Measurements from ENCODE around the gene CREB3L4. TPM values are rescaled to one million over a fixed set of nuclear protein-coding genes. Genes with fewer than 3 reads are reported as not detected.

The CREB3L4 gene
- polyA plus RNA-seq, 2 donors = 9.4 to 10.0 TPM

DNA sequence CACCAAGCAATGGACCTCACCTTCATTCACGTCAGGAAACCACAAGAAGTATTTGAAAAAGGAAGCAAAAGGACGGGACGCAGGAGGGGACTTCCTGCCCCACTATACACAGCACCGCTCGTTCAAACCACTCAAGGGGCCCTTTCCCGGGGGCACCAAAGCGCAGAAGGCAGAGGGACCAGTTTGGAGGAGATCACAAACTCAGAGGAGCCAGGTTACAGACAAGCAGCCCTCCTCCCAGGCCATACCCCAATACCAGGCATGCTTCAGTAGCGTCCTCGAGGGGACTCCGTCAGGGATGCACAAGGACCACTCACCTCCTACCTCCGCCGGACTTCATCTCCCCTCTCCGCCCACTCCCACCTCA, 10.0 kb upstream of the CREB3L4 start:
- Histone ChIP-seq H3K27me3 (ENCODE audit: control insufficient read depth in 1 of 2, insufficient read depth in 2 of 2, low read length in 2 of 2) (no peaks in the 10 kb centered on the region), H3K36me3 (ENCODE audit: control insufficient read depth in 2 of 2, insufficient read depth in 2 of 2, low read length in 1 of 2) (peaks cover 0 to 12% of the 10 kb centered on the region in 2 donors), H3K4me3 (ENCODE audit: low read depth in 1 of 2, low read length in 2 of 2) (peak overlapping the region; percentile 83 to 95), H3K4me1 (ENCODE audit: control insufficient read depth in 2 of 2, insufficient read depth in 2 of 2, low read length in 1 of 2) (peaks cover 4 to 24% of the 10 kb centered on the region in 2 donors), H3K9me3 (ENCODE audit: control insufficient read depth in 2 of 2, insufficient read depth in 1 of 2, low read depth in 1 of 2, low read length in 1 of 2) (no peaks in the 10 kb centered on the region), H3K27ac (ENCODE audit: low read depth in 2 of 2, low read length in 1 of 2) (peak overlapping the region; percentile 96 to 97)
- 0% methylated on average over 13 of the region's 13 CpGs for WGBS, 2 donors

DNA sequence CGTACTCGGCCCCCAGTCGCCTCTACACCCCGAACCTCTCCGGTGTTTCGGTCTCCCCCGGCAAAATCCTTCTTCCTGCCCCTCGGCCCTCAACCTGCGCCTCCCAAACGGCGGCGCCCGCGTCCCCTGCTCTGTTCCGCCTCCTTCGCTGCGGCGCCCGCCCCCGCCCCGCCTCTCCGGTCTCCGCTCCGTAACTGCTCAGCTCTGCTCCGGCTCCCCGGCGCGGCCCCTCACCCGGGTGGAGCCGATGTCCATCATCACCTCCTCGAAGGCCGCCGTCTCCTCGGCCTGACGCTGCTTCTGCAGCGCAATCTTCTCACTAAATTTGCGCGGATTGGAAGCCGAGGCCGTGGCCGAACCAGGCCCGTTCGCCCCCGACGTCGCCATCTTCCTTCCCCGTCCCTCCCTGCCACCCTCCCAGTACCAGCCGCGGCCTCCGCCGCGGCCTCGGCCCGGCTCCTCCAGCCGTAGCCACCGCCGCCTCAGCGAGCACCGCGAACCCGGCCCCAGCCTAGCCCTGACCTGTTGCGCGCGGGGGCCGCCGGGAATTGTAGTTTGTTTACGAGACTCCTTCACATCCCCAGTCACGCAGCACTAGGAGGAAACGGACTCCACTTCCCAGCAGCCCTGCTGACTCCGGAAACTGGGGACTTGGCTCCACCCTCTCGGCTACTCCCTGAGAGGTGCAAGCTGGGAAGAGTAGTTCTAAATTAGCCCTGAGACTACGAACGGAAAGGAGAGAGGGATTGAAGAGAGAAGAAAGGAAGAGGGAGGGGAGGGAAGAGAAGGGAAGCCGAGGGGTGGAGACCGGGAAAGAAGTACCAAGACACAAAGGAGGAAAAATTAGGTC, 9.4 kb upstream of the CREB3L4 start, which contains the start of gene CRTC2:
CRTC2 (minus strand) TSS at position 502 of the 850 bp plus-strand sequence; CDS start at position 387, 115 bp downstream.
- Histone ChIP-seq H3K27me3 (ENCODE audit: control insufficient read depth in 1 of 2, insufficient read depth in 2 of 2, low read length in 2 of 2) (no peaks in the 10 kb centered on the region), H3K27ac (ENCODE audit: low read depth in 2 of 2, low read length in 1 of 2) (peak within 1 kb of the TSS; percentile 96 to 97), H3K4me3 (ENCODE audit: low read depth in 1 of 2, low read length in 2 of 2) (peak within 1 kb of the TSS; percentile 83 to 95), H3K9me3 (ENCODE audit: control insufficient read depth in 2 of 2, insufficient read depth in 1 of 2, low read depth in 1 of 2, low read length in 1 of 2) (no peaks in the 10 kb centered on the region), H3K36me3 (ENCODE audit: control insufficient read depth in 2 of 2, insufficient read depth in 2 of 2, low read length in 1 of 2) (peaks cover 0 to 12% of the 10 kb centered on the region in 2 donors), H3K4me1 (ENCODE audit: control insufficient read depth in 2 of 2, insufficient read depth in 2 of 2, low read length in 1 of 2) (peaks cover 7 to 24% of the 10 kb centered on the region in 2 donors)
- WGBS, 2 donors = 0% methylated on average over 69 to 74 of the region's 75 CpGs

DNA sequence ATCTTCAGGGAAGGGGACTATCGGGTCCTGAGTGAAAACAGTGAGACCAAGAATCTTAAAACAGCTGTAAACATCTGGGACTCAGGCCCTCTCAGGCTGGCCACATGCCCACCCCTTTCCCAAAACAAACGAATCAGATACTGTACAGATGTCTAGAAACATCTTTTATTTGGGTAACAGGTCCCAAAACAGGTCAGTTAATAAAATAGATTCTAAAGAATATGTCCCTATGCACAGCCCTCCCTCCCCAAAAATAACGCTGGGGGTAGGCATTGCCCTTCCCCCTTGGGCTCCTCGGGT, 8.8 kb upstream of the CREB3L4 start:
- 12 to 22% methylated on average over 4 of the region's 4 CpGs for WGBS, 2 donors
- Histone ChIP-seq H3K4me3 (ENCODE audit: low read depth in 1 of 2, low read length in 2 of 2) (peak overlapping the region in 1 of 2 donors; percentile 83), H3K36me3 (ENCODE audit: control insufficient read depth in 2 of 2, insufficient read depth in 2 of 2, low read length in 1 of 2) (peaks cover 0 to 10% of the 10 kb centered on the region in 2 donors), H3K9me3 (ENCODE audit: control insufficient read depth in 2 of 2, insufficient read depth in 1 of 2, low read depth in 1 of 2, low read length in 1 of 2) (no peaks in the 10 kb centered on the region), H3K27ac (ENCODE audit: low read depth in 2 of 2, low read length in 1 of 2) (peak overlapping the region; percentile 59 to 64), H3K27me3 (ENCODE audit: control insufficient read depth in 1 of 2, insufficient read depth in 2 of 2, low read length in 2 of 2) (no peaks in the 10 kb centered on the region), H3K4me1 (ENCODE audit: control insufficient read depth in 2 of 2, insufficient read depth in 2 of 2, low read length in 1 of 2) (peaks cover 7 to 24% of the 10 kb centered on the region in 2 donors)

DNA sequence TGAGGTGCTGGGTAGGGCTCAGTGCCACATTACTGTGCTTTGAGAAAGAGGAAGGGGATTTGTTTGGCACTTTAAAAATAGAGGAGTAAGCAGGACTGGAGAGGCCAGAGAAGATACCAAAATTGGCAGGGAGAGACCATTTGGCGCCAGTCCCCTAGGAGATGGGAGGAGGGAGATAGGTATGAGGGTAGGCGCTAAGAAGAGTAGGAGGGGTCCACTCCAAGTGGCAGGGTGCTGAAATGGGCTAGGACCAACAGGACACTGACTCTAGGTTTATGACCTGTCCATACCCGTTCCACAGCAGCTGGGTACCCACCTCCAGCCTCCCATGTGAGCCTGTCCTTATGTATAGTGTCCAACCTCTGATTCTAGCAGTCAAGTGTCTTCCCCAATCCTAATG, 8.2 kb upstream of the CREB3L4 start:
- peaks cover 0 to 7% of the 10 kb centered on the region in 2 donors for H3K36me3 ChIP-seq (ENCODE audit: control insufficient read depth in 2 of 2, insufficient read depth in 2 of 2, low read length in 1 of 2)
- H3K9me3 ChIP-seq (ENCODE audit: control insufficient read depth in 2 of 2, insufficient read depth in 1 of 2, low read depth in 1 of 2, low read length in 1 of 2) = no peaks in the 10 kb centered on the region
- no peaks in the 10 kb centered on the region for H3K27me3 ChIP-seq (ENCODE audit: control insufficient read depth in 1 of 2, insufficient read depth in 2 of 2, low read length in 2 of 2)
- H3K27ac ChIP-seq (ENCODE audit: low read depth in 2 of 2, low read length in 1 of 2) = peak overlapping the region; percentile 12 to 47
- WGBS, 2 donors = 65 to 71% methylated on average over 3 of the region's 3 CpGs
- no peak overlapping the region for H3K4me3 ChIP-seq (ENCODE audit: low read depth in 1 of 2, low read length in 2 of 2)
- H3K4me1 ChIP-seq (ENCODE audit: control insufficient read depth in 2 of 2, insufficient read depth in 2 of 2, low read length in 1 of 2) = peaks cover 7 to 24% of the 10 kb centered on the region in 2 donors

DNA sequence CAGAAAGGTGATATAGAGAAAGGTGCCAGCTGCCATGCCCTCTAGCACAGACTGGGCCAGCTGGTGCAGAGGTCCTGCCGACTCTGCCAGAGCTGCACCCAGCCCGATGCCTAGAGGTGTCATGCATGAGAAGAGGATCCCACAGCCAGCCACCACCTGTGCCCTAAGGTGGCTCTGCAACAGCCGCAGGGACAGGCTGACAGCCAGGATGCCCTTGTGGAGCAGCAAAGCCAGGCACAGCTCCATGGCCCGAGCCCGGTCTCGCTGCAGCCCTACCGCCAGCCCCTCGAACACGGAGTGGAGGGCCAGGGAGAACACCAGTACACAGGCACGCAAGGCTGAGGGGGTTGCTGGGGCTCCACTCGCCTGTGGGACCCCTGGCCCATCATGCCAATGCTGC, 7.5 kb upstream of the CREB3L4 start:
- Histone ChIP-seq H3K4me1 (ENCODE audit: control insufficient read depth in 2 of 2, insufficient read depth in 2 of 2, low read length in 1 of 2) (peaks cover 7 to 24% of the 10 kb centered on the region in 2 donors), H3K27ac (ENCODE audit: low read depth in 2 of 2, low read length in 1 of 2) (peak overlapping the region in 1 of 2 donors; percentile 12), H3K9me3 (ENCODE audit: control insufficient read depth in 2 of 2, insufficient read depth in 1 of 2, low read depth in 1 of 2, low read length in 1 of 2) (no peaks in the 10 kb centered on the region), H3K36me3 (ENCODE audit: control insufficient read depth in 2 of 2, insufficient read depth in 2 of 2, low read length in 1 of 2) (peaks cover 0 to 7% of the 10 kb centered on the region in 2 donors), H3K27me3 (ENCODE audit: control insufficient read depth in 1 of 2, insufficient read depth in 2 of 2, low read length in 2 of 2) (no peaks in the 10 kb centered on the region), H3K4me3 (ENCODE audit: low read depth in 1 of 2, low read length in 2 of 2) (no peak overlapping the region)
- WGBS, 2 donors = 81 to 86% methylated on average over 11 of the region's 11 CpGs

DNA sequence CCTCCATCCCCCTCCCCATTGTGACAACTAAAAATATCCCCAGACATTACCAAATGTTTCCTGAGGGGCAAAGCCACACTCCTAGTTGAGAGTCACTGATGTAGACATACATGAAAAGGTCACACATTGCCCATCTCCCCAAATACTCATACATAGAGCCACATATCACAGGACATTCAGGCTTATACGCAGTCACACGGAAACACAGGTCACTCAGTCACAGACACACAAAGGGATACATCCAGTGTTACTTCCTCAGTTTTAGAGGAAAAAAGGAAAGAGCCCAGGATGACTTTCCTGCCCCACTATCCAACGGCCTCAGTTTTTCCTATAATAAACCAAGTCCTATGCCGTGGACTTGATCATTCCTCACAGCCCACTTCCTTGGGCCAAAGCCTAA, 6.3 kb upstream of the CREB3L4 start:
- Histone ChIP-seq H3K4me3 (ENCODE audit: low read depth in 1 of 2, low read length in 2 of 2) (no peak overlapping the region), H3K27ac (ENCODE audit: low read depth in 2 of 2, low read length in 1 of 2) (peak overlapping the region; percentile 90 to 99), H3K36me3 (ENCODE audit: control insufficient read depth in 2 of 2, insufficient read depth in 2 of 2, low read length in 1 of 2) (peaks cover 0 to 7% of the 10 kb centered on the region in 2 donors), H3K9me3 (ENCODE audit: control insufficient read depth in 2 of 2, insufficient read depth in 1 of 2, low read depth in 1 of 2, low read length in 1 of 2) (no peaks in the 10 kb centered on the region), H3K27me3 (ENCODE audit: control insufficient read depth in 1 of 2, insufficient read depth in 2 of 2, low read length in 2 of 2) (no peaks in the 10 kb centered on the region), H3K4me1 (ENCODE audit: control insufficient read depth in 2 of 2, insufficient read depth in 2 of 2, low read length in 1 of 2) (peaks cover 4 to 17% of the 10 kb centered on the region in 2 donors)
- WGBS, 2 donors = 73 to 76% methylated on average over 4 of the region's 4 CpGs

DNA sequence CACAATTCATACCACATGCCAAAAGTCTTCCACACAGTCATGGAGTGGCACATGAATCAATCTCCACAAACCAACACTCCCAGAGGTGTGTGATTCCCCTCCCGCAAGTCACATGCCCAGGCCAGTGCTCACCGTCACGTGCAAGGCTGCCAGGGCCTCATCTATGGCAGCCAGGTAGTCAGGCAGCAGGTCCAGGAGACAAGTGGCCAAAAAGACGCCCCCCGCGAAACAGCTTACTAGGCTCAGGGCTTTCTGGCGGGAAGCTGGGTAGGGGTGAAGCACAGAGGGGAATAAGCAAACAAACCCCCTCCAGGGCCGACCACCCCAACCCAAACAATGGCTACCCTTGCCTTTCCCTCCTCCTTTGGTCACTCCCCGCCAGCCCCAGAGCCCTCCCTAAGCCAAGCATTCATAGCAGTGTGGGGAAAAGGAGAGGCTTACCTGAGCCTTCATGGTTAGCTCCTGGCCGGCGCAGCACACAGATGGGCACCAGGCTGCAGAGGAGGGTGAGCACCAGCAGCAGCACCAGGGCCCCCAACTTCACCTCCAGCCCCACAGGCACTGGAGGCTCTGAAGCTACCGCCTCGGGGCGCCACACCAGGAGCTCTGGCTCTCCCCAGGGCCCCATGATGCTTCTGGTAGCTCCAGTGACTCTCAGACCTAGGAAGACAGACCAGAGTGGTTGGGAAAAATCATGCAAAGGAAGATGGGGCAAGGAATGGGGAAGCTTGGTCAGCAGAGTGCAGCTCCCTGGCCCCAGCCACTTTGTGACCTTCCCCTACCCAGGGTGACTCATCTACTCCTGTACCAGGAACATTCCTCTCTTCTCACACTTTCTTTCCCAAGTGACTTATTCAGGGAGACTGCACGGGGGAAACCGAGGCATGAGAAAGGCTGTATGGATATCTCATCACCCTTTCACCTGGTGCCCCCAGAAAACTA, 5.3 kb upstream of the CREB3L4 start:
- H3K9me3 ChIP-seq (ENCODE audit: control insufficient read depth in 2 of 2, insufficient read depth in 1 of 2, low read depth in 1 of 2, low read length in 1 of 2) = no peaks in the 10 kb centered on the region
- H3K27me3 ChIP-seq (ENCODE audit: control insufficient read depth in 1 of 2, insufficient read depth in 2 of 2, low read length in 2 of 2) = no peaks in the 10 kb centered on the region
- peaks cover 3 to 14% of the 10 kb centered on the region in 2 donors for H3K4me1 ChIP-seq (ENCODE audit: control insufficient read depth in 2 of 2, insufficient read depth in 2 of 2, low read length in 1 of 2)
- peaks cover 0 to 7% of the 10 kb centered on the region in 2 donors for H3K36me3 ChIP-seq (ENCODE audit: control insufficient read depth in 2 of 2, insufficient read depth in 2 of 2, low read length in 1 of 2)
- 35 to 36% methylated on average over 16 of the region's 16 CpGs for WGBS, 2 donors
- H3K4me3 ChIP-seq (ENCODE audit: low read depth in 1 of 2, low read length in 2 of 2) = peak overlapping the region; percentile 66 to 83
- H3K27ac ChIP-seq (ENCODE audit: low read depth in 2 of 2, low read length in 1 of 2) = peak overlapping the region; percentile 90 to 99

DNA sequence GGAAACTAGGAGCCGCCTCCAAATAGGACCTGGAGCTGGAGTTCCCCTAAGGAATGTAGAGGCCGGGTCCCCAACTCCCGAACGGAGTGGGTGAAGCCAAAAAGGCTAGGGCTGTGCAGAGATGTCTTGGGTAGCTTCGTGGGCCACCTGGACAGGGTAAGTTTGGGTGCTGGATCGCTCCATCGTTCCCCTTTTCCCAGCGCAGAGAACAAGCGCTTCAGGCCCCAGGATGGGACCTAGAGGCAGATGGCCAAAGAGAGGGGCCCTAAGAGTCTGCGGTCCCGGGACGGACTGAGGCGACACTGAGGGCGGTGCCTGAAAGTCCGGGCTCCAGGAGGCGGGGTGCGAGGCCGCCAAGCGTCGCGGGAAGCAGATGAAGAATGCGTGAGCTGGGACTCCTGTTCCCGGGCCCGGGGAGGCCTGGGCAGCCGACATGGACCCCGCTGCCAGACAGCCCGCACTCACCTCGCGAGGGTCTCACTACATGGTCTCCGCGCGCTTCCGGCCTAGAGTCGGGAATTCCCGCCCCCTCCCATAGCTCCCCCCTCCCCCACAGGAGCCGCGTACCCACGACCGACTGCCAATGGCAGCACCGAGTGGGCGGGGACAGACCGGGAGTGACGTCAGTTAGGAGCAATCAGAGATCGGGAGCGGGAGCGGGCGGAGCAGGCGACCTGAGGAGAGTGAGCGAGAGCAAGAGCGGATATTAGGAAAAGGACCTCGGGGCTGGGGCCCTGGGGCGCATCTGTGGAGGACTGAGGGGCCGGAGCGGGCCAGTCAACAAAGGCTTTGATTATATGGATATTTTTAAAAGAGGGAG, 4.5 kb upstream of the CREB3L4 start, which contains the start of gene SLC39A1:
SLC39A1 (minus strand) TSS at position 508 of the 820 bp plus-strand sequence. CDS start 822 bp downstream, outside the sequence.
- Histone ChIP-seq H3K4me3 (ENCODE audit: low read depth in 1 of 2, low read length in 2 of 2) (peak within 1 kb of the TSS; percentile 66 to 83), H3K27me3 (ENCODE audit: control insufficient read depth in 1 of 2, insufficient read depth in 2 of 2, low read length in 2 of 2) (no peaks in the 10 kb centered on the region), H3K4me1 (ENCODE audit: control insufficient read depth in 2 of 2, insufficient read depth in 2 of 2, low read length in 1 of 2) (peaks cover 3 to 14% of the 10 kb centered on the region in 2 donors), H3K27ac (ENCODE audit: low read depth in 2 of 2, low read length in 1 of 2) (peak within 1 kb of the TSS; percentile 90 to 99), H3K36me3 (ENCODE audit: control insufficient read depth in 2 of 2, insufficient read depth in 2 of 2, low read length in 1 of 2) (peaks cover 0 to 7% of the 10 kb centered on the region in 2 donors), H3K9me3 (ENCODE audit: control insufficient read depth in 2 of 2, insufficient read depth in 1 of 2, low read depth in 1 of 2, low read length in 1 of 2) (no peaks in the 10 kb centered on the region)
- WGBS, 2 donors = 1% methylated on average over 46 to 54 of the region's 54 CpGs

Measured in esophagus (tissue), 2 donors.